ENCODE results near the gene SLC16A8.
"Not testable (repeated sequence)": the region's sequence is repeated elsewhere in the genome, so short reads cannot be mapped to it uniquely, and the experiment has no call there.

The SLC16A8 gene

GRCh38 chr22:38086942-38087341 is 3.0 kb upstream of the SLC16A8 start:
- no peak for DNase-seq (ENCODE audit: extremely low read depth in 1 of 2, low read depth in 1 of 2)

- no peak for DNase-seq (ENCODE audit: extremely low read depth in 1 of 2, low read depth in 1 of 2)
Observed at GRCh38 chr22:38086001-38086845, 2.2 kb upstream of the SLC16A8 start.

- no peak for DNase-seq (ENCODE audit: extremely low read depth in 1 of 2, low read depth in 1 of 2)
Observed at GRCh38 chr22:38085501-38085900, 1.5 kb upstream of the SLC16A8 start.

GRCh38 chr22:38085056-38085455 is 1.1 kb upstream of the SLC16A8 start:
- DNase-seq (ENCODE audit: extremely low read depth in 1 of 2, low read depth in 1 of 2): no peak

- no peak for DNase-seq (ENCODE audit: extremely low read depth in 1 of 2, low read depth in 1 of 2)
Observed at GRCh38 chr22:38082986-38083710, 836 bp downstream of the SLC16A8 start.

- DNase-seq (ENCODE audit: extremely low read depth in 1 of 2, low read depth in 1 of 2): no peak
Observed at GRCh38 chr22:38081941-38082828, 1.8 kb downstream of the SLC16A8 start.

GRCh38 chr22:38081636-38081940 is 2.4 kb downstream of the SLC16A8 start:
- no peak for DNase-seq (ENCODE audit: extremely low read depth in 1 of 2, low read depth in 1 of 2)

GRCh38 chr22:38080850-38081635 is 2.9 kb downstream of the SLC16A8 start:
- DNase-seq (ENCODE audit: extremely low read depth in 1 of 2, low read depth in 1 of 2): no peak

GRCh38 chr22:38080474-38080849 is 3.5 kb downstream of the SLC16A8 start:
- no peak for DNase-seq (ENCODE audit: extremely low read depth in 1 of 2, low read depth in 1 of 2)

GRCh38 chr22:38079804-38080203 is 4.2 kb downstream of the SLC16A8 start:
- no peak for DNase-seq (ENCODE audit: extremely low read depth in 1 of 2, low read depth in 1 of 2)

- not testable (repeated sequence) for DNase-seq (ENCODE audit: extremely low read depth in 1 of 2, low read depth in 1 of 2)
Observed at GRCh38 chr22:38079208-38079607, 4.8 kb downstream of the SLC16A8 start.

GRCh38 chr22:38078046-38078840 is 5.7 kb downstream of the SLC16A8 start:
- no peak for DNase-seq (ENCODE audit: extremely low read depth in 1 of 2, low read depth in 1 of 2)

GRCh38 chr22:38077595-38077994 is 6.4 kb downstream of the SLC16A8 start:
- no peak for DNase-seq (ENCODE audit: extremely low read depth in 1 of 2, low read depth in 1 of 2)

- DNase-seq (ENCODE audit: extremely low read depth in 1 of 2, low read depth in 1 of 2): no peak
Observed at GRCh38 chr22:38077096-38077495, 6.9 kb downstream of the SLC16A8 start.

GRCh38 chr22:38075961-38076360 is 8.0 kb downstream of the SLC16A8 start:
- no peak for DNase-seq (ENCODE audit: extremely low read depth in 1 of 2, low read depth in 1 of 2)

GRCh38 chr22:38075105-38075825 is 8.7 kb downstream of the SLC16A8 start:
- no peak for DNase-seq (ENCODE audit: extremely low read depth in 1 of 2, low read depth in 1 of 2)

GRCh38 chr22:38074181-38075104 is 9.5 kb downstream of the SLC16A8 start:
- no peak for DNase-seq (ENCODE audit: extremely low read depth in 1 of 2, low read depth in 1 of 2)

Data from activated CD8-positive, alpha-beta memory T cell treated with anti-CD3 and anti-CD28 coated beads for 1 hour (primary cell).